ENCODE measurements around the gene SMIM20.

SMIM20 gene

GRCh38 chr4:25948051-25948450, 34.0 kb downstream of the SMIM20 start:
- peaks cover 0 to 4% (median 0%) of the 10 kb centered on the region in 4 experiments for H3K4me1 ChIP-seq (ENCODE audit: control extremely low read depth in 1 of 4, control insufficient read depth in 4 of 4, insufficient read depth in 4 of 4, low read length in 3 of 4)
- H3K9me3 ChIP-seq (ENCODE audit: control extremely low read depth in 1 of 5, control insufficient read depth in 4 of 5, insufficient read depth in 2 of 5, low read depth in 1 of 5, low read length in 4 of 5) = no peaks in the 10 kb centered on the region
- CTCF ChIA-PET = interaction anchor here (0.7 kb wide), 1 partner anchor 11 kb away, joined by 3 read pairs; no protein-coding TSS in a partner anchor
- no peak overlapping the region for H3K27ac ChIP-seq (ENCODE audit: insufficient read depth in 1 of 2, low read depth in 1 of 2, low read length in 2 of 2, poor library complexity in 1 of 2, severe bottlenecking in 2 of 2)
- POLR2A ChIA-PET = no interaction called here
- no peaks in the 10 kb centered on the region for H3K36me3 ChIP-seq (ENCODE audit: control insufficient read depth in 4 of 4, insufficient read depth in 4 of 4, low read length in 3 of 4)
- no peaks in the 10 kb centered on the region for H3K27me3 ChIP-seq (replicated peaks in 2 of 5; ENCODE audit: control insufficient read depth in 4 of 5, insufficient read depth in 5 of 5, low read length in 4 of 5)
- no peak for DNase-seq
- no CpG with 5 or more reads among the region's 1 CpG for WGBS (ENCODE audit: insufficient coverage)
- H3K4me3 ChIP-seq (ENCODE audit: control insufficient read depth in 1 of 7, extremely low read depth in 1 of 7, insufficient read depth in 4 of 7, low read depth in 2 of 7, low read length in 6 of 7) = no peak overlapping the region

DNA sequence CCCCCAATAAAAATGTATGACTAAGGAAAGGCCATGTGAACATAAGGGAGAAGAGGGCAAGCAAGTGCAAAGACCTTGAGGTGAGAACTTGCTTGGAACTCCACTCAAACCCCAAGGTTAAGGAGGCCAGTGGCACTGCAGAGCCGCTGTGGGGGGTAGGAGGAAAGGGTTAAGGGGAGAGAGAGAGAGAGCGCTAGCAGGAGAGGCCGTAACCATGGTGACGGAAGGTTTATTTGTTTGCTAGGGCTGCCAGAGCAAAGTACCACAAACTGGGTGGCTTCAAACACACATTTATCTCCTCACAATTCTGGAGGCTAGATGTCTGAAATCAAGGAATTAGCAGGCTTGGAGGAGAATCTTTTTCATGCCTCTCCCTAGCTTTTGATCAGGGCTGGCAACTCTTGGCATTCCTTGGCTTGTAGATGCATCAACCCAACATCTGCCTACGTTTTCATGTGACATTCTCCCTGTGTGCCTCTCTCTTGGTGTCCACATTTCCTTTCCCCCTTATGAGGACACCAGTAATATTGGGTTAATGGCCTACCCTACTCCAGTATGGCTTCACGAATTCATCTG, 35.2 kb downstream of the SMIM20 start:
- WGBS (ENCODE audit: insufficient coverage) = 100% methylated on average over 1 of the region's 6 CpGs
- CTCF ChIA-PET = no interaction called here
- H3K9me3 ChIP-seq (ENCODE audit: control extremely low read depth in 1 of 5, control insufficient read depth in 4 of 5, insufficient read depth in 2 of 5, low read depth in 1 of 5, low read length in 4 of 5) = no peaks in the 10 kb centered on the region
- no peaks in the 10 kb centered on the region for H3K36me3 ChIP-seq (ENCODE audit: control insufficient read depth in 4 of 4, insufficient read depth in 4 of 4, low read length in 3 of 4)
- H3K4me1 ChIP-seq (ENCODE audit: control extremely low read depth in 1 of 4, control insufficient read depth in 4 of 4, insufficient read depth in 4 of 4, low read length in 3 of 4) = peaks cover 0 to 4% (median 0%) of the 10 kb centered on the region in 4 experiments
- POLR2A ChIA-PET = no interaction called here
- peak; percentile 10 to 47 (median 33) for DNase-seq
- H3K27me3 ChIP-seq (replicated peaks in 2 of 5; ENCODE audit: control insufficient read depth in 4 of 5, insufficient read depth in 5 of 5, low read length in 4 of 5) = no peaks in the 10 kb centered on the region
- no peak overlapping the region for H3K4me3 ChIP-seq (ENCODE audit: control insufficient read depth in 1 of 7, extremely low read depth in 1 of 7, insufficient read depth in 4 of 7, low read depth in 2 of 7, low read length in 6 of 7)
- no peak overlapping the region for H3K27ac ChIP-seq (ENCODE audit: insufficient read depth in 1 of 2, low read depth in 1 of 2, low read length in 2 of 2, poor library complexity in 1 of 2, severe bottlenecking in 2 of 2)

- WGBS (ENCODE audit: insufficient coverage) = 92% methylated on average over 8 of the region's 8 CpGs
- Histone ChIP-seq H3K4me1 (ENCODE audit: control extremely low read depth in 1 of 4, control insufficient read depth in 4 of 4, insufficient read depth in 4 of 4, low read length in 3 of 4) (peaks cover 0 to 4% (median 0%) of the 10 kb centered on the region in 4 experiments), H3K4me3 (ENCODE audit: control insufficient read depth in 1 of 7, extremely low read depth in 1 of 7, insufficient read depth in 4 of 7, low read depth in 2 of 7, low read length in 6 of 7) (no peak overlapping the region), H3K27me3 (replicated peaks in 2 of 5; ENCODE audit: control insufficient read depth in 4 of 5, insufficient read depth in 5 of 5, low read length in 4 of 5) (no peaks in the 10 kb centered on the region), H3K27ac (ENCODE audit: insufficient read depth in 1 of 2, low read depth in 1 of 2, low read length in 2 of 2, poor library complexity in 1 of 2, severe bottlenecking in 2 of 2) (no peak overlapping the region), H3K9me3 (ENCODE audit: control extremely low read depth in 1 of 5, control insufficient read depth in 4 of 5, insufficient read depth in 2 of 5, low read depth in 1 of 5, low read length in 4 of 5) (no peaks in the 10 kb centered on the region), H3K36me3 (ENCODE audit: control insufficient read depth in 4 of 4, insufficient read depth in 4 of 4, low read length in 3 of 4) (no peaks in the 10 kb centered on the region)
- POLR2A ChIA-PET = no interaction called here
- CTCF ChIA-PET = no interaction called here
- no peak for DNase-seq
Observed at GRCh38 chr4:25949994-25950393, 36.0 kb downstream of the SMIM20 start.

GRCh38 chr4:25950461-25951389, 36.7 kb downstream of the SMIM20 start:
- no peak overlapping the region for H3K4me3 ChIP-seq (ENCODE audit: control insufficient read depth in 1 of 7, extremely low read depth in 1 of 7, insufficient read depth in 4 of 7, low read depth in 2 of 7, low read length in 6 of 7)
- WGBS (ENCODE audit: insufficient coverage) = 79% methylated on average over 8 of the region's 10 CpGs
- peaks cover 0 to 4% (median 0%) of the 10 kb centered on the region in 4 experiments for H3K4me1 ChIP-seq (ENCODE audit: control extremely low read depth in 1 of 4, control insufficient read depth in 4 of 4, insufficient read depth in 4 of 4, low read length in 3 of 4)
- no peaks in the 10 kb centered on the region for H3K36me3 ChIP-seq (ENCODE audit: control insufficient read depth in 4 of 4, insufficient read depth in 4 of 4, low read length in 3 of 4)
- no peak for DNase-seq
- H3K9me3 ChIP-seq (ENCODE audit: control extremely low read depth in 1 of 5, control insufficient read depth in 4 of 5, insufficient read depth in 2 of 5, low read depth in 1 of 5, low read length in 4 of 5) = no peaks in the 10 kb centered on the region
- ChIA-PET POLR2A (no interaction called here), CTCF (no interaction called here)
- H3K27ac ChIP-seq (ENCODE audit: insufficient read depth in 1 of 2, low read depth in 1 of 2, low read length in 2 of 2, poor library complexity in 1 of 2, severe bottlenecking in 2 of 2) = no peak overlapping the region
- no peaks in the 10 kb centered on the region for H3K27me3 ChIP-seq (replicated peaks in 2 of 5; ENCODE audit: control insufficient read depth in 4 of 5, insufficient read depth in 5 of 5, low read length in 4 of 5)

- 95% methylated on average over 6 of the region's 6 CpGs for WGBS (ENCODE audit: insufficient coverage)
- H3K36me3 ChIP-seq (ENCODE audit: control insufficient read depth in 4 of 4, insufficient read depth in 4 of 4, low read length in 3 of 4) = no peaks in the 10 kb centered on the region
- no peak for DNase-seq
- H3K4me3 ChIP-seq (ENCODE audit: control insufficient read depth in 1 of 7, extremely low read depth in 1 of 7, insufficient read depth in 4 of 7, low read depth in 2 of 7, low read length in 6 of 7) = no peak overlapping the region
- ChIA-PET POLR2A (no interaction called here), CTCF (interaction anchor here (1.2 kb wide), 1 partner anchor 23 kb away, joined by 3 read pairs; no protein-coding TSS in a partner anchor)
- H3K9me3 ChIP-seq (ENCODE audit: control extremely low read depth in 1 of 5, control insufficient read depth in 4 of 5, insufficient read depth in 2 of 5, low read depth in 1 of 5, low read length in 4 of 5) = no peaks in the 10 kb centered on the region
- H3K27ac ChIP-seq (ENCODE audit: insufficient read depth in 1 of 2, low read depth in 1 of 2, low read length in 2 of 2, poor library complexity in 1 of 2, severe bottlenecking in 2 of 2) = no peak overlapping the region
- peaks cover 0 to 4% (median 0%) of the 10 kb centered on the region in 4 experiments for H3K4me1 ChIP-seq (ENCODE audit: control extremely low read depth in 1 of 4, control insufficient read depth in 4 of 4, insufficient read depth in 4 of 4, low read length in 3 of 4)
- H3K27me3 ChIP-seq (replicated peaks in 2 of 5; ENCODE audit: control insufficient read depth in 4 of 5, insufficient read depth in 5 of 5, low read length in 4 of 5) = no peaks in the 10 kb centered on the region
Observed at GRCh38 chr4:25951390-25951952, 37.5 kb downstream of the SMIM20 start.

GRCh38 chr4:25953740-25954139, 39.7 kb downstream of the SMIM20 start:
- DNase-seq = no peak
- 97% methylated on average over 4 of the region's 5 CpGs for WGBS (ENCODE audit: insufficient coverage)
- H3K27ac ChIP-seq (ENCODE audit: insufficient read depth in 1 of 2, low read depth in 1 of 2, low read length in 2 of 2, poor library complexity in 1 of 2, severe bottlenecking in 2 of 2) = no peak overlapping the region
- H3K27me3 ChIP-seq (replicated peaks in 2 of 5; ENCODE audit: control insufficient read depth in 4 of 5, insufficient read depth in 5 of 5, low read length in 4 of 5) = no peaks in the 10 kb centered on the region
- no peaks in the 10 kb centered on the region for H3K9me3 ChIP-seq (ENCODE audit: control extremely low read depth in 1 of 5, control insufficient read depth in 4 of 5, insufficient read depth in 2 of 5, low read depth in 1 of 5, low read length in 4 of 5)
- POLR2A ChIA-PET = no interaction called here
- H3K4me3 ChIP-seq (ENCODE audit: control insufficient read depth in 1 of 7, extremely low read depth in 1 of 7, insufficient read depth in 4 of 7, low read depth in 2 of 7, low read length in 6 of 7) = no peak overlapping the region
- H3K4me1 ChIP-seq (ENCODE audit: control extremely low read depth in 1 of 4, control insufficient read depth in 4 of 4, insufficient read depth in 4 of 4, low read length in 3 of 4) = peaks cover 0 to 5% (median 2%) of the 10 kb centered on the region in 4 experiments
- CTCF ChIA-PET = interaction anchor here (2.6 kb wide), 1 partner anchor 34 kb away, joined by 9 read pairs; no protein-coding TSS in a partner anchor
- H3K36me3 ChIP-seq (ENCODE audit: control insufficient read depth in 4 of 4, insufficient read depth in 4 of 4, low read length in 3 of 4) = no peaks in the 10 kb centered on the region

Data from common myeloid progenitor, CD34-positive (primary cell).